HG03108 (cell line): ENCODE data around the gene DNMT3A.

Experiments used
- ATAC-seq: cut with Tn5 transposase; IDR thresholded peaks from one replicate; pipeline ENCODE4 v1.9.1; 2021; ENCODE audit warnings: moderate library complexity; ENCODE audit not compliant: unreplicated experiment

DNMT3A gene

GRCh38 chr2:25307949-25308557, 33.7 kb downstream of the DNMT3A start:
- no peak for ATAC-seq

- no peak for ATAC-seq
Observed at GRCh38 chr2:25306777-25307368, 34.9 kb downstream of the DNMT3A start.

- ATAC-seq: no peak
Observed at GRCh38 chr2:25305775-25306174, 36.0 kb downstream of the DNMT3A start.

- ATAC-seq: no peak
Observed at GRCh38 chr2:25304826-25305596, 36.7 kb downstream of the DNMT3A start.

- no peak for ATAC-seq
Observed at GRCh38 chr2:25304321-25304720, 37.4 kb downstream of the DNMT3A start.

GRCh38 chr2:25303633-25304236, 38.0 kb downstream of the DNMT3A start:
- ATAC-seq: no peak

GRCh38 chr2:25302758-25303375, 38.9 kb downstream of the DNMT3A start:
- ATAC-seq: no peak

GRCh38 chr2:25301453-25302352, 40.0 kb downstream of the DNMT3A start:
- peak; percentile 95 for ATAC-seq

GRCh38 chr2:25300001-25300400, 41.7 kb downstream of the DNMT3A start:
- no peak for ATAC-seq

GRCh38 chr2:25298776-25299431, 42.8 kb downstream of the DNMT3A start:
- no peak for ATAC-seq

GRCh38 chr2:25297738-25298137, 44.0 kb downstream of the DNMT3A start:
- ATAC-seq: no peak

GRCh38 chr2:25295621-25296020, 46.1 kb downstream of the DNMT3A start:
- no peak for ATAC-seq

GRCh38 chr2:25294573-25295462, 46.9 kb downstream of the DNMT3A start:
- peak; percentile 84 for ATAC-seq

GRCh38 chr2:25293958-25294562, 47.7 kb downstream of the DNMT3A start:
- ATAC-seq: no peak

GRCh38 chr2:25293145-25293544, 48.6 kb downstream of the DNMT3A start:
- ATAC-seq: no peak

- no peak for ATAC-seq
Observed at GRCh38 chr2:25292408-25292807, 49.3 kb downstream of the DNMT3A start.

- no peak for ATAC-seq
Observed at GRCh38 chr2:25290811-25291495, 50.8 kb downstream of the DNMT3A start.
